HEK293 (cell line): Measurements from ENCODE around the gene PTGR1.
"Not testable (repeated sequence)": the region's sequence is repeated elsewhere in the genome, so short reads cannot be mapped to it uniquely, and the experiment has no call there.

Experiments used
- CTCF ChIA-PET: fragments of 350-600 bp; formaldehyde crosslinking; extraction: SDS; loops from one replicate; lab custom pipeline; 2021; ENCODE audit warnings: antibody characterized with exemption; lab: Yijun Ruan, JAX
- POLR2A ChIA-PET: fragments of 300-600 bp; formaldehyde crosslinking; extraction: SDS; loops from one replicate; lab custom pipeline; 2020; ENCODE audit warnings: antibody characterized with exemption, inconsistent platforms; lab: Yijun Ruan, JAX
- H3K27ac ChIP-seq: fragments of 200-500 bp; sonication (Bioruptor generic); 2 replicates; pipeline ENCODE4 v1.5.1; 2014; ENCODE audit warnings: low read depth, low read length, control low read depth, inconsistent platforms; ENCODE audit errors: extremely low read depth
- H3K36me3 ChIP-seq, 2 experiments: fragments of 200-500 bp in 1 of 2; sonication (Bioruptor generic) in 1 of 2; 1 replicate in 1 of 2; 2 replicates in 1 of 2; pipeline ENCODE4 v1.5.1; 2014 to 2017; ENCODE audit warnings: inconsistent platforms in 2 of 2, low read length in 2 of 2; ENCODE audit not compliant: control insufficient read depth in 2 of 2, insufficient read depth in 1 of 2
- H3K4me1 ChIP-seq: fragments of 200-500 bp; sonication (Bioruptor generic); 2 replicates; pipeline ENCODE4 v1.5.1; 2014; ENCODE audit warnings: mild to moderate bottlenecking, low read length, inconsistent platforms; ENCODE audit not compliant: control insufficient read depth, insufficient read depth
- H3K4me3 ChIP-seq: 2 replicates; pipeline ENCODE4 v1.5.1; 2011; ENCODE audit warnings: low read depth, mild to moderate bottlenecking, control low read depth, low read length, moderate library complexity
- H3K9me3 ChIP-seq: fragments of 200-500 bp; sonication (Bioruptor generic); 2 replicates; pipeline ENCODE4 v1.5.1; 2014; ENCODE audit warnings: low read depth, low read length, inconsistent platforms; ENCODE audit not compliant: control insufficient read depth, insufficient read depth
- GLIS2 ChIP-seq: fragments of 450-650 bp; formaldehyde crosslinking; IDR thresholded peaks from 2 replicates; pipeline ENCODE4 v1.5.1; 2016; ENCODE audit warnings: missing biosample characterization, missing genetic modification characterization
- HOXD13 ChIP-seq: sonication (generic); formaldehyde crosslinking; IDR thresholded peaks from 2 replicates; pipeline ENCODE4 v1.8.0; 2022; ENCODE audit warnings: missing genetic modification reagents, borderline replicate concordance
- KLF7 ChIP-seq: fragments of 450-650 bp; formaldehyde crosslinking; IDR thresholded peaks from 2 replicates; pipeline ENCODE4 v1.5.1; 2016; ENCODE audit warnings: missing biosample characterization, missing genetic modification characterization, borderline replicate concordance
- PRDM4 ChIP-seq: fragments of 450-650 bp; formaldehyde crosslinking; IDR thresholded peaks from 2 replicates; pipeline ENCODE4 v1.5.1; 2017; ENCODE audit warnings: missing biosample characterization, missing genetic modification characterization
- PRDM6 ChIP-seq: fragments of 450-650 bp; formaldehyde crosslinking; IDR thresholded peaks from 2 replicates; pipeline ENCODE4 v1.5.1; 2017; ENCODE audit warnings: missing biosample characterization, missing genetic modification characterization
- RBAK ChIP-seq: fragments of 450-650 bp; formaldehyde crosslinking; IDR thresholded peaks from 2 replicates; pipeline ENCODE4 v1.5.1; 2016; ENCODE audit warnings: missing biosample characterization, missing genetic modification characterization
- SETDB1 ChIP-seq: IDR thresholded peaks from one replicate; pipeline ENCODE4 v1.6.1; 2017; ENCODE audit warnings: mild to moderate bottlenecking, low read length, moderate library complexity, mixed read lengths; ENCODE audit not compliant: insufficient read length
- TRIM28 ChIP-seq: IDR thresholded peaks from 2 replicates; pipeline ENCODE4 v1.6.1; 2011; ENCODE audit warnings: low read length, control low read depth, borderline replicate concordance
- YY1 ChIP-seq: fragments of 450-650 bp; formaldehyde crosslinking; IDR thresholded peaks from 2 replicates; pipeline ENCODE4 v1.5.1; 2018; ENCODE audit warnings: missing biosample characterization, missing genetic modification characterization
- ZFP41 ChIP-seq: fragments of 450-650 bp; formaldehyde crosslinking; IDR thresholded peaks from 2 replicates; pipeline ENCODE4 v1.5.1; 2016; ENCODE audit warnings: missing biosample characterization, missing genetic modification characterization, borderline replicate concordance
- ZNF112 ChIP-seq: fragments of 450-650 bp; formaldehyde crosslinking; IDR thresholded peaks from 2 replicates; pipeline ENCODE4 v1.5.0; 2017; ENCODE audit warnings: missing biosample characterization, missing genetic modification characterization
- ZNF157 ChIP-seq: fragments of 450-650 bp; formaldehyde crosslinking; IDR thresholded peaks from 2 replicates; pipeline ENCODE4 v1.5.1; 2016; ENCODE audit warnings: missing biosample characterization, missing genetic modification characterization
- ZNF24 ChIP-seq: fragments of 450-650 bp; formaldehyde crosslinking; IDR thresholded peaks from 2 replicates; pipeline ENCODE4 v1.5.1; 2016; ENCODE audit warnings: missing biosample characterization, missing genetic modification characterization
- ZNF449 ChIP-seq: fragments of 450-650 bp; formaldehyde crosslinking; IDR thresholded peaks from 2 replicates; pipeline ENCODE4 v1.5.1; 2017; ENCODE audit warnings: missing biosample characterization, mild to moderate bottlenecking, missing genetic modification characterization, moderate library complexity
- ZNF561 ChIP-seq: fragments of 450-650 bp; IDR thresholded peaks from 2 replicates; pipeline ENCODE4 v1.5.1; 2018; ENCODE audit warnings: missing biosample characterization, missing genetic modification characterization, borderline replicate concordance
- ZNF621 ChIP-seq: fragments of 450-650 bp; formaldehyde crosslinking; IDR thresholded peaks from 2 replicates; pipeline ENCODE4 v1.5.1; 2017; ENCODE audit warnings: missing biosample characterization, missing genetic modification characterization
- ZNF623 ChIP-seq: fragments of 450-650 bp; formaldehyde crosslinking; IDR thresholded peaks from 2 replicates; pipeline ENCODE4 v1.5.1; 2016; ENCODE audit warnings: missing biosample characterization, missing genetic modification characterization
- ZNF654 ChIP-seq: fragments of 450-650 bp; formaldehyde crosslinking; IDR thresholded peaks from 2 replicates; pipeline ENCODE4 v1.5.1; 2016; ENCODE audit warnings: low read depth, missing biosample characterization, missing genetic modification characterization
- ZSCAN23 ChIP-seq: fragments of 450-650 bp; formaldehyde crosslinking; IDR thresholded peaks from 2 replicates; pipeline ENCODE4 v1.5.1; 2016; ENCODE audit warnings: missing biosample characterization, missing genetic modification characterization
- TF ChIP-seq, protein P1 (sequence below): fragments of 450-650 bp; formaldehyde crosslinking; IDR thresholded peaks from 2 replicates; pipeline ENCODE4 v1.5.1; 2017; ENCODE audit warnings: missing biosample characterization, missing genetic modification characterization

Gene PTGR1

DNA sequence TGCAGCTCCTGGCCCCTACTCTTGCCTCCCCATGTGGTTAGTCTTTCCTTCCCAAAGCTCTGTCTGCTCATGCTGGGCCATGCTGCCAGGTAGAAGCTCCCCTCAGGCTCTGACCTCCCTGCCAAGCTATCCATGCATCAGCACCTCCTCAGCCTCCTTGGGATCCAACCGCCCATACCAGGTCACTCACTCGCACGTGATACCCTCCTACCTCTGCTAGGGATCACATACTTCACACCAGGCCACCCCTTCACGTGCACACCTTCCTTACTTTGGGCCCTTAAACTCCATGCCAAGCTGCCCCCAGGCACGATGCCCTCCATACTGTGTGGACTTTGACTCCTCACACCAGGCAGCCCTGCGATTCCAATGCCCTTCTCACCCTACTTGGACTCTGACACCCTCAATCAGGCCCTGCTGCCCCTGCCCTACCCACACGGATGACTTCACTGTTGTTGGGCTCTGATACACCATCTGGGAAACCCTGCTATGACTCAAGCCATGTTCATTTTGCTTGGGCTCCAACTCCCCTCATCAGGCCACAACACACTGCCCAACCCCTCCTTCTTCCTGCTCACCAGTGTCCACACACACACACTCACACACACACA, 40.3 kb downstream of the PTGR1 start:
- Histone ChIP-seq H3K4me3 (no peak overlapping the region), H3K36me3 (peaks cover 0 to 13% of the 10 kb centered on the region in 2 experiments; a peak in 2 of 3 replicates), H3K27ac (no peak overlapping the region), H3K4me1 (no peaks in the 10 kb centered on the region), H3K9me3 (no peaks in the 10 kb centered on the region)
- ChIA-PET CTCF (interaction anchor here (0.6 kb wide), 2 partner anchors 94 to 1656 kb away, joined by 4 to 5 read pairs; no protein-coding TSS in a partner anchor), POLR2A (no interaction called here)
- TF ChIP-seq RBAK (tag by site-specific recombination) (no peak), ZFP41 (tag by site-specific recombination) (no peak), ZNF157 (tag by site-specific recombination) (no peak), ZNF449 (peak; percentile 90), ZNF654 (tag by site-specific recombination) (no peak), YY1 (tag by site-specific recombination) (no peak)

- H3K4me1 ChIP-seq, CTCF ChIA-PET, POLR2A ChIA-PET, H3K27ac ChIP-seq, H3K4me3 ChIP-seq, H3K9me3 ChIP-seq: not testable (repeated sequence)
- peaks cover 0 to 18% of the 10 kb centered on the region in 2 experiments; a peak in 1 of 3 replicates for H3K36me3 ChIP-seq
Measured at GRCh38 chr9:111555425-111555824, 44.0 kb downstream of the PTGR1 start.

DNA sequence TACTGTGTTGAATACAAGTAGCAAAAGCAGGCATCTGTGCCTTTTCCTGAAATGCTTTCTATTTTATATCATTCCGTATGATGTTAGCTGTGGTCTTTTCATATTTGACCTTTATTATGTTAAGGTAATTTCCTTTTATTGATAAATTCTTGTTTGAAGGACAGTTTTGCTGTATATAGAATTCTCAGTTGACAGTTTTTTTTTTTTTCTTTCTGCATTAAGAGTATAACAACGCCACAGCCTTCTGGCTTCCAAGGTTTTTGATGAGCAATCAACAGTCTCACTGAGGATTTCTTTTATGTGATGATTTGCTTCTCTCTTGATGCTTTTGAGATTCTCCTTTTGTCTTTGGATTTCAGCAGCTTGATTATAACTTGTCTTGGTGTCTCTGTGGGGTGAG, 50.8 kb downstream of the PTGR1 start:
- no peaks in the 10 kb centered on the region for H3K9me3 ChIP-seq
- no peak overlapping the region for H3K4me3 ChIP-seq
- peaks cover 0 to 49% of the 10 kb centered on the region in 2 experiments; a peak in 1 of 3 replicates for H3K36me3 ChIP-seq
- H3K27ac ChIP-seq = no peak overlapping the region
- TF ChIP-seq GLIS2 (tag by site-specific recombination) (no peak), TRIM28 (peak; percentile 37; the same call in 1 of the 2 replicates), SETDB1 (peak; percentile 98)
- TF ChIP-seq, protein P1, sequence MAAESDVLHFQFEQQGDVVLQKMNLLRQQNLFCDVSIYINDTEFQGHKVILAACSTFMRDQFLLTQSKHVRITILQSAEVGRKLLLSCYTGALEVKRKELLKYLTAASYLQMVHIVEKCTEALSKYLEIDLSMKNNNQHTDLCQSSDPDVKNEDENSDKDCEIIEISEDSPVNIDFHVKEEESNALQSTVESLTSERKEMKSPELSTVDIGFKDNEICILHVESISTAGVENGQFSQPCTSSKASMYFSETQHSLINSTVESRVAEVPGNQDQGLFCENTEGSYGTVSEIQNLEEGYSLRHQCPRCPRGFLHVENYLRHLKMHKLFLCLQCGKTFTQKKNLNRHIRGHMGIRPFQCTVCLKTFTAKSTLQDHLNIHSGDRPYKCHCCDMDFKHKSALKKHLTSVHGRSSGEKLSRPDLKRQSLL = no peak
- TF ChIP-seq, all 188 proteins: peak for 2
- H3K4me1 ChIP-seq = no peaks in the 10 kb centered on the region
- ChIA-PET CTCF (no interaction called here), POLR2A (no interaction called here)

DNA sequence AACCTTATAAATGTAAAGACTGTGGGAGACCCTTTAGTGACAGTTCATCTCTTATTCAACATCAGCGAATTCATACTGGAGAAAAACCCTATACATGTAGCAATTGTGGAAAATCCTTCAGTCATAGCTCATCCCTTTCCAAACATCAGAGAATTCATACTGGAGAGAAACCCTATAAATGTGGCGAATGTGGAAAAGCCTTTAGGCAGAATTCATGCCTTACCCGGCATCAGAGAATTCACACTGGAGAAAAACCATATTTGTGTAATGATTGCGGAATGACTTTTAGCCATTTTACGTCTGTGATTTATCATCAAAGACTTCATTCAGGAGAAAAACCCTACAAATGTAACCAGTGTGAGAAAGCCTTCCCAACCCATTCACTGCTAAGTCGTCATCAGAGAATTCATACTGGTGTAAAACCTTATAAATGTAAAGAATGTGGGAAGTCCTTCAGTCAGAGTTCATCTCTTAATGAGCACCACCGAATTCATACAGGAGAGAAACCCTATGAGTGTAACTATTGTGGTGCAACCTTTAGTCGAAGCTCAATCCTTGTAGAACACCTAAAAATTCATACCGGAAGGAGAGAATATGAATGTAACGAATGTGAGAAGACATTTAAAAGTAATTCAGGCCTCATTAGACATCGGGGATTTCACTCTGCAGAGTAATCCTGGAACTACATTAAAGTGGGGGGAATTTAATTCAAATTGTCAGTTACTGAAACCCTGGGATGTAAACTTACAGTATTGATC, 56.8 kb downstream of the PTGR1 start:
- Histone ChIP-seq H3K27ac (no peak overlapping the region), H3K4me1 (no peaks in the 10 kb centered on the region), H3K4me3 (no peak overlapping the region), H3K9me3 (no peaks in the 10 kb centered on the region), H3K36me3 (peaks cover 7 to 64% of the 10 kb centered on the region in 2 experiments; a peak in 2 of 3 replicates)
- CTCF ChIA-PET = interaction anchor here (0.7 kb wide), 1 partner anchor 10 kb away, joined by 3 read pairs; no protein-coding TSS in a partner anchor
- POLR2A ChIA-PET = interaction anchor here (0.5 kb wide), 1 partner anchor 151 kb away, joined by 4 read pairs; no protein-coding TSS in a partner anchor
- TF ChIP-seq ZSCAN23 (no peak), ZNF623 (tag by site-specific recombination) (no peak), PRDM4 (tag by site-specific recombination) (no peak), KLF7 (tag by site-specific recombination) (no peak), ZNF621 (tag by site-specific recombination) (no peak), ZNF112 (no peak), ZNF24 (tag by site-specific recombination) (no peak), PRDM6 (tag by site-specific recombination) (no peak), HOXD13 (CRISPR knock-in tag) (no peak), ZNF561 (no peak), SETDB1 (peak; percentile 100)
